DND-41 (cell line): ENCODE measurements around the gene BBS4.
"Not testable (repeated sequence)": the region's sequence is repeated elsewhere in the genome, so short reads cannot be mapped to it uniquely, and the experiment has no call there.

ENCODE experiments used
- ATAC-seq: fragments of 200-7000 bp; cut with Tn5 transposase; 3 replicates; pipeline ENCODE4 v1.9.1; 2021; ENCODE audit warnings: low read depth; ENCODE audit not compliant: insufficient read depth
- DNase-seq: peaks from one replicate; pipeline ENCODE4 v3.0.0-alpha.2; 2020
- H2AFZ ChIP-seq: 2 replicates; pipeline ENCODE4 v1.6.0; 2012; ENCODE audit warnings: low read depth, low read length
- H3K27ac ChIP-seq: 2 replicates; pipeline ENCODE4 v1.5.1; 2012; ENCODE audit warnings: low read length, inconsistent platforms
- H3K27me3 ChIP-seq: fragments of 200-600 bp; sonication (generic); 2 replicates; pipeline ENCODE4 v1.6.0; 2012; ENCODE audit warnings: low read length, mild to moderate bottlenecking, inconsistent platforms; ENCODE audit not compliant: insufficient read depth, poor library complexity
- H3K36me3 ChIP-seq: 2 replicates; pipeline ENCODE4 v1.5.1; 2012; ENCODE audit warnings: low read length, inconsistent platforms; ENCODE audit not compliant: insufficient read depth
- H3K4me1 ChIP-seq: 2 replicates; pipeline ENCODE4 v1.5.1; 2012; ENCODE audit warnings: mild to moderate bottlenecking, low read length; ENCODE audit not compliant: insufficient read depth
- H3K4me2 ChIP-seq: 2 replicates; pipeline ENCODE4 v1.6.0; 2012; ENCODE audit warnings: mild to moderate bottlenecking, moderate library complexity, low read length, inconsistent platforms; ENCODE audit not compliant: insufficient read depth
- H3K4me3 ChIP-seq, 2 experiments: fragments of 200-600 bp in 1 of 2; shearing (Covaris generic) in 1 of 2; 2 replicates each; pipeline ENCODE4 v1.5.1; 2012 to 2016; ENCODE audit warnings: inconsistent platforms in 2 of 2, low read length in 2 of 2, mild to moderate bottlenecking in 2 of 2, low read depth in 1 of 2, moderate library complexity in 1 of 2
- H3K79me2 ChIP-seq: 2 replicates; pipeline ENCODE4 v1.6.0; 2012; ENCODE audit warnings: low read length, inconsistent platforms; ENCODE audit not compliant: insufficient read depth
- H3K9ac ChIP-seq: 2 replicates; pipeline ENCODE4 v1.6.0; 2012; ENCODE audit warnings: low read depth, mild to moderate bottlenecking, inconsistent platforms, low read length, moderate library complexity
- H3K9me3 ChIP-seq: 2 replicates; pipeline ENCODE4 v1.5.1; 2012; ENCODE audit warnings: low read length, moderate library complexity, mild to moderate bottlenecking, inconsistent platforms; ENCODE audit not compliant: insufficient read depth, severe bottlenecking
- H4K20me1 ChIP-seq: 2 replicates; pipeline ENCODE4 v1.6.0; 2012; ENCODE audit warnings: low read length; ENCODE audit not compliant: insufficient read depth
- CTCF ChIP-seq: IDR thresholded peaks from 2 replicates; pipeline ENCODE4 v1.5.1; 2012; ENCODE audit warnings: borderline replicate concordance, low read length, moderate library complexity, mild to moderate bottlenecking; ENCODE audit not compliant: poor library complexity, severe bottlenecking; ENCODE audit errors: extremely low read depth
- EZH2 ChIP-seq: IDR thresholded peaks from 3 replicates; pipeline ENCODE4 v1.6.1; 2012; ENCODE audit warnings: borderline replicate concordance, low read depth, mild to moderate bottlenecking, moderate library complexity, low read length, inconsistent platforms; ENCODE audit not compliant: severe bottlenecking

BBS4 gene

GRCh38 chr15:72685925-72686794 is at the start of gene BBS4, which contains the start of gene HIGD2B:
Gene BBS4 (plus strand): TSS chr15:72686207. CDS start chr15:72686228, 21 bp downstream.
Gene HIGD2B (minus strand): TSS chr15:72686182. CDS start chr15:72676374, 9,808 bp downstream.
- Histone ChIP-seq H3K4me2 (peak within 1 kb of the TSS; percentile 92), H3K27ac (peak within 1 kb of the TSS; percentile 92), H3K4me1 (peaks cover 21% of the 10 kb centered on the region), H3K9ac (peak within 1 kb of the TSS; percentile 61), H3K9me3 (no peaks in the 10 kb centered on the region), H2AFZ (peak within 1 kb of the TSS; percentile 83), H3K36me3 (no peaks in the 10 kb centered on the region), H3K27me3 (no peaks in the 10 kb centered on the region), H3K79me2 (no peaks in the 10 kb centered on the region; the same call in none of the 2 replicates), H3K4me3 (peak within 1 kb of the TSS; percentile 25 to 70), H4K20me1 (no peaks in the 10 kb centered on the region)
- ATAC-seq (peak; percentile 98), DNase-seq (peak; percentile 89)
- TF ChIP-seq CTCF (no peak), EZH2 (no peak)

GRCh38 chr15:72636519-72637282 is 49.3 kb upstream of the BBS4 start:
- H3K4me2 ChIP-seq, H3K4me3 ChIP-seq, H3K79me2 ChIP-seq, H3K27ac ChIP-seq, H4K20me1 ChIP-seq, H3K9ac ChIP-seq, ATAC-seq, H3K9me3 ChIP-seq, DNase-seq, H3K36me3 ChIP-seq, H3K4me1 ChIP-seq, H3K27me3 ChIP-seq, H2AFZ ChIP-seq: not testable (repeated sequence)

- ATAC-seq, H2AFZ ChIP-seq: not testable (repeated sequence)
Measured at GRCh38 chr15:72639759-72640483, 46.1 kb upstream of the BBS4 start.

GRCh38 chr15:72642271-72642670 is 43.7 kb upstream of the BBS4 start:
- not testable (repeated sequence) for H3K9ac ChIP-seq, H3K27ac ChIP-seq, H2AFZ ChIP-seq, H3K4me1 ChIP-seq, ATAC-seq, H3K36me3 ChIP-seq, DNase-seq, H3K79me2 ChIP-seq, H4K20me1 ChIP-seq, H3K4me2 ChIP-seq, H3K4me3 ChIP-seq, H3K9me3 ChIP-seq, H3K27me3 ChIP-seq

More at GRCh38 chr15:72639759-72640483, 46.1 kb upstream of the BBS4 start:
- H3K27me3 ChIP-seq, H3K4me1 ChIP-seq, H3K36me3 ChIP-seq, H4K20me1 ChIP-seq, H3K9me3 ChIP-seq, DNase-seq, H3K79me2 ChIP-seq, H3K9ac ChIP-seq, H3K4me2 ChIP-seq, H3K27ac ChIP-seq, H3K4me3 ChIP-seq: not testable (repeated sequence)

GRCh38 chr15:72648631-72649253 is 37.3 kb upstream of the BBS4 start:
- not testable (repeated sequence) for H3K4me3 ChIP-seq, H2AFZ ChIP-seq, H3K4me2 ChIP-seq, H4K20me1 ChIP-seq, H3K27me3 ChIP-seq, H3K9me3 ChIP-seq, H3K4me1 ChIP-seq, DNase-seq, H3K27ac ChIP-seq, H3K36me3 ChIP-seq, ATAC-seq, H3K79me2 ChIP-seq, H3K9ac ChIP-seq

DNA sequence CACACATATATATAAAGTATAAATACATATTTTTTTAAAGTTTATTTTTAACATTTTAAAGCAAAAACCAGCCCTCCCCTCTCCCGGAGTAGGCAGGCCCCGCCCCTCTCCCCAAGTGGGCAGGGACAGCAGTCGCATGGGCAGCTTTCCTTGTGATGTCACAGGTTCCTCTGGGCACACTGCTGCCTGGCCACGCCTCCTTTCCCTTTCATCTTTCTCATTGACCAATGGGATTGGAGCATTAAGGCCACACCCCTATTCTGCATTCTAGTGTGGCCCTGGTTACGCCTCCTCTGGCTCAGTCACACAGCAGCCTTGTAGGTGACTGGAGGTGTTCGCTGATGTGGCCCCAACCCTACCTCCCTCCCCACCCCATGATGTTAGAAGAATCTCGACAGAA is 31.6 kb upstream of the BBS4 start, which contains the start of gene GOLGA6B:
GOLGA6B (plus strand) TSS at position 301 of the 400 bp plus-strand sequence; CDS start at position 342, 41 bp downstream.
- not testable (repeated sequence) for H3K36me3 ChIP-seq, ATAC-seq, H3K27me3 ChIP-seq, H3K4me3 ChIP-seq, H3K9ac ChIP-seq, H3K4me2 ChIP-seq, H3K79me2 ChIP-seq, H3K27ac ChIP-seq, H4K20me1 ChIP-seq, H3K9me3 ChIP-seq, H2AFZ ChIP-seq, H3K4me1 ChIP-seq, DNase-seq
